HepG2 (cell line): ENCODE data around the gene TOR1B. TPM values are rescaled to one million over a fixed set of nuclear protein-coding genes. Genes with fewer than 3 reads are reported as not detected.

ENCODE experiments used
- ATAC-seq: fragments of 200-7000 bp; cut with Tn5 transposase; 3 replicates; pipeline ENCODE4 v1.9.1; 2020; ENCODE audit warnings: mild to moderate bottlenecking, moderate library complexity
- BruUV-seq: library from RNA; stranded (reverse); fragments of 400-500 nt; replicated peaks from 2 replicates; lab custom pipeline; 2021; lab: Mats Ljungman, UMichigan
- CTCF ChIA-PET: fragments of 300-600 bp; formaldehyde crosslinking; extraction: SDS; loops from one replicate; lab custom pipeline; 2021; ENCODE audit warnings: low total read pairs, inconsistent platforms, low intra/inter-chr PET ratio; lab: Yijun Ruan, JAX
- POLR2A ChIA-PET: fragments of 350-600 bp; sonication (Branson Sonifier 250); formaldehyde crosslinking; loops from one replicate; lab custom pipeline; 2020; ENCODE audit warnings: antibody characterized with exemption, inconsistent platforms; lab: Yijun Ruan, JAX
- DNase-seq: peaks from one replicate; pipeline ENCODE4 v3.0.0-alpha.2; 2015; ENCODE audit warnings: low spot score
- FAIRE-seq: peaks from 3 replicates; lab custom pipeline; 2011; peaks lifted over from hg19 to GRCh38; lab: Jason Lieb, UNC
- H2AFZ ChIP-seq: one replicate; pipeline ENCODE4 v1.6.1; 2011; ENCODE audit warnings: low read length, inconsistent platforms
- H3K27ac ChIP-seq: fragments of 300-600 bp; 3 replicates; pipeline ENCODE4 v1.8.0; 2011; ENCODE audit warnings: mixed run types, mild to moderate bottlenecking, mixed read lengths, low read length, inconsistent platforms; ENCODE audit not compliant: insufficient read depth; ENCODE audit errors: extremely low read length
- H3K27me3 ChIP-seq, 2 experiments: fragments of 200-600 bp in 1 of 2; 2 replicates in 1 of 2; 3 replicates in 1 of 2; pipeline versions ENCODE4 v1.6.0 to v1.8.0; 2011; ENCODE audit warnings: low read length in 2 of 2, mild to moderate bottlenecking in 2 of 2, moderate library complexity in 2 of 2, inconsistent platforms in 1 of 2; ENCODE audit not compliant: insufficient read depth in 2 of 2, control insufficient read depth in 1 of 2
- H3K36me3 ChIP-seq, 2 experiments: fragments of 200-600 bp in 1 of 2; replicated peaks in 1 of 2; 2 replicates in 1 of 2; 3 replicates in 1 of 2; pipeline versions ENCODE4 v1.5.1 to v1.8.0; 2011; ENCODE audit warnings: low read length in 2 of 2, inconsistent platforms in 1 of 2; ENCODE audit not compliant: insufficient read depth in 2 of 2, control insufficient read depth in 1 of 2
- H3K4me1 ChIP-seq: 2 replicates; pipeline ENCODE4 v1.5.1; 2012; ENCODE audit warnings: low read length, inconsistent platforms; ENCODE audit not compliant: insufficient read depth
- H3K4me2 ChIP-seq: 2 replicates; pipeline ENCODE4 v1.6.0; 2011; ENCODE audit warnings: low read depth, low read length, inconsistent platforms
- H3K4me3 ChIP-seq, 3 experiments: fragments of 200-600 bp in 1 of 3; sonication (generic), shearing (Covaris generic) in 1 of 3; replicated peaks in 1 of 3; 2 replicates each; pipeline ENCODE4 v1.5.1; 2011 to 2016; ENCODE audit warnings: low read length in 3 of 3, inconsistent platforms in 2 of 3, low read depth in 2 of 3, mild to moderate bottlenecking in 2 of 3, control low read depth in 1 of 3, mixed read lengths in 1 of 3; ENCODE audit not compliant: insufficient read depth in 1 of 3
- H3K79me2 ChIP-seq: one replicate; pipeline ENCODE4 v1.6.1; 2011; ENCODE audit warnings: low read length, inconsistent platforms; ENCODE audit not compliant: insufficient read depth
- H3K9ac ChIP-seq: 2 replicates; pipeline ENCODE4 v1.6.0; 2011; ENCODE audit warnings: mild to moderate bottlenecking, low read depth, low read length, inconsistent platforms; ENCODE audit not compliant: insufficient read depth
- H3K9me3 ChIP-seq: 2 replicates; pipeline ENCODE4 v1.5.1; 2012; ENCODE audit warnings: mild to moderate bottlenecking, low read length
- H4K20me1 ChIP-seq: 2 replicates; pipeline ENCODE4 v1.6.0; 2011; ENCODE audit warnings: inconsistent platforms, mild to moderate bottlenecking, low read length, moderate library complexity; ENCODE audit not compliant: insufficient read depth
- BCL6 ChIP-seq: IDR thresholded peaks from 2 replicates; pipeline ENCODE4 v1.6.1; 2016; ENCODE audit warnings: missing genetic modification reagents, missing compliant biosample characterization
- HNRNPH1 ChIP-seq: fragments of 200-400 bp; formaldehyde crosslinking; optimal IDR thresholded peaks from 2 replicates; pipeline ENCODE3; 2017; ENCODE audit warnings: mild to moderate bottlenecking, low read depth, low read length
- JUNB ChIP-seq: sonication (generic); formaldehyde crosslinking; IDR thresholded peaks from 2 replicates; pipeline ENCODE4 v1.8.0; 2022; ENCODE audit warnings: missing genetic modification reagents, mild to moderate bottlenecking, borderline replicate concordance
- KLF13 ChIP-seq: sonication (generic); formaldehyde crosslinking; IDR thresholded peaks from 2 replicates; pipeline ENCODE4 v1.4.0; 2020; ENCODE audit warnings: mild to moderate bottlenecking, missing genetic modification reagents
- LCORL ChIP-seq, 2 experiments: fragments of 450-650 bp in 1 of 2; sonication (generic) in 1 of 2; formaldehyde crosslinking in 1 of 2; IDR thresholded peaks; 2 replicates each; pipeline versions ENCODE4 v1.5.0 to v1.6.1; 2017 to 2020; ENCODE audit warnings: antibody characterized with exemption in 1 of 2, missing genetic modification reagents in 1 of 2
- MEIS2 ChIP-seq: sonication (generic); formaldehyde crosslinking; IDR thresholded peaks from 2 replicates; pipeline ENCODE4 v1.9.0; 2021; ENCODE audit warnings: mild to moderate bottlenecking, missing genetic modification reagents
- NR2F6 ChIP-seq, 2 experiments: IDR thresholded peaks; 2 replicates each; pipeline ENCODE4 v1.6.1; 2016; ENCODE audit warnings: antibody characterized with exemption in 1 of 2, mild to moderate bottlenecking in 1 of 2
- PITX1 ChIP-seq: sonication (generic); formaldehyde crosslinking; IDR thresholded peaks from 2 replicates; pipeline ENCODE4 v1.5.1; 2020; ENCODE audit warnings: mild to moderate bottlenecking, missing genetic modification reagents
- SATB2 ChIP-seq: sonication (generic); formaldehyde crosslinking; IDR thresholded peaks from 2 replicates; pipeline ENCODE4 v1.5.0; 2020; ENCODE audit warnings: missing genetic modification reagents
- SKI ChIP-seq: fragments of 450-650 bp; IDR thresholded peaks from one replicate; pipeline ENCODE4 v1.6.1; 2018; ENCODE audit warnings: mild to moderate bottlenecking; ENCODE audit not compliant: partially characterized antibody
- SRY ChIP-seq: sonication (generic); formaldehyde crosslinking; IDR thresholded peaks from 2 replicates; pipeline ENCODE4 v1.8.0; 2022; ENCODE audit warnings: mild to moderate bottlenecking, missing genetic modification reagents
- TSC22D2 ChIP-seq: sonication (generic); formaldehyde crosslinking; IDR thresholded peaks from 2 replicates; pipeline ENCODE4 v1.5.1; 2020; ENCODE audit warnings: missing genetic modification reagents, mild to moderate bottlenecking, borderline replicate concordance
- ZNF331 ChIP-seq: sonication (generic); formaldehyde crosslinking; IDR thresholded peaks from 2 replicates; pipeline ENCODE4 v1.4.0; 2020; ENCODE audit warnings: missing genetic modification reagents
- ZNF430 ChIP-seq: sonication (generic); formaldehyde crosslinking; IDR thresholded peaks from 2 replicates; pipeline ENCODE4 v1.9.0; 2021; ENCODE audit warnings: mild to moderate bottlenecking, missing genetic modification reagents
- ZNF563 ChIP-seq: sonication (generic); formaldehyde crosslinking; IDR thresholded peaks from 2 replicates; pipeline ENCODE4 v1.8.0; 2022; ENCODE audit warnings: mild to moderate bottlenecking, moderate library complexity, missing genetic modification reagents
- ZNF839 ChIP-seq: sonication (generic); formaldehyde crosslinking; IDR thresholded peaks from 2 replicates; pipeline ENCODE4 v1.4.0; 2020; ENCODE audit warnings: missing genetic modification reagents, mild to moderate bottlenecking, borderline replicate concordance
- WGBS: methylation state at CpG from one replicate; pipeline ENCODE4 v1.1.6; 2017; ENCODE audit warnings: low lambda C conversion rate; 5-methylcytosine and 5-hydroxymethylcytosine counted together
- in situ Hi-C: cut with HindIII; loops from 2 replicates; pipeline ENCODE4 v1.10.0; 2017; ENCODE audit warnings: low pct_unique_long_range_greater_than_20kb; ENCODE audit not compliant: extremely low pct_ligation_motif_present
- intact Hi-C: fragments of 100-400 bp; cut with micrococcal nuclease; formaldehyde crosslinking; loops from one replicate; pipeline ENCODE4 v1.10.0; 2022; ENCODE audit not compliant: unreplicated experiment
- polyA plus RNA-seq, 8 experiments: library from polyadenylated mRNA; depleted of rRNA in 3 of 8; stranded (reverse) in 7 of 8; unstranded in 1 of 8; fragments of >200 nt; fragmentation: Illumina TruSeq in 4 of 8; extraction: Trizol in 4 of 8; gene quantifications; 2 replicates each; pipeline versions ENCODE4 v1.2.1 to v1.2.3, GENCODE V29; 2011 to 2016; ENCODE audit warnings: low read depth in 4 of 8, missing spikeins in 1 of 8, mixed read lengths in 1 of 8; ENCODE audit not compliant: insufficient read depth in 1 of 8
- total RNA-seq, 5 experiments: library from RNA; depleted of rRNA; stranded (reverse); fragments of >200 nt; fragmentation: Illumina TruSeq; extraction: Trizol; gene quantifications; 2 replicates each; pipeline ENCODE4 v1.2.3, GENCODE V29; 2016; ENCODE audit warnings: low read depth in 1 of 5
- TF ChIP-seq, protein P1 (sequence below): sonication (generic); formaldehyde crosslinking; IDR thresholded peaks from 2 replicates; pipeline ENCODE4 v1.4.0; 2020; ENCODE audit warnings: mild to moderate bottlenecking, missing genetic modification reagents
- TF ChIP-seq, protein P2 (sequence below): sonication (generic); formaldehyde crosslinking; IDR thresholded peaks from 2 replicates; pipeline ENCODE4 v1.4.0; 2020; ENCODE audit warnings: low read depth, mild to moderate bottlenecking, missing genetic modification reagents
- TF ChIP-seq, protein P3 (sequence below): sonication (generic); formaldehyde crosslinking; IDR thresholded peaks from 2 replicates; pipeline ENCODE4 v1.5.0; 2020; ENCODE audit warnings: mild to moderate bottlenecking, missing genetic modification reagents

TOR1B gene
- total and polyA plus RNA-seq, 2 of the 13 experiments (the other 11 are each of a cell fraction or from before 2014, with no cell fraction given) = 18.1 to 21.3 TPM

DNA sequence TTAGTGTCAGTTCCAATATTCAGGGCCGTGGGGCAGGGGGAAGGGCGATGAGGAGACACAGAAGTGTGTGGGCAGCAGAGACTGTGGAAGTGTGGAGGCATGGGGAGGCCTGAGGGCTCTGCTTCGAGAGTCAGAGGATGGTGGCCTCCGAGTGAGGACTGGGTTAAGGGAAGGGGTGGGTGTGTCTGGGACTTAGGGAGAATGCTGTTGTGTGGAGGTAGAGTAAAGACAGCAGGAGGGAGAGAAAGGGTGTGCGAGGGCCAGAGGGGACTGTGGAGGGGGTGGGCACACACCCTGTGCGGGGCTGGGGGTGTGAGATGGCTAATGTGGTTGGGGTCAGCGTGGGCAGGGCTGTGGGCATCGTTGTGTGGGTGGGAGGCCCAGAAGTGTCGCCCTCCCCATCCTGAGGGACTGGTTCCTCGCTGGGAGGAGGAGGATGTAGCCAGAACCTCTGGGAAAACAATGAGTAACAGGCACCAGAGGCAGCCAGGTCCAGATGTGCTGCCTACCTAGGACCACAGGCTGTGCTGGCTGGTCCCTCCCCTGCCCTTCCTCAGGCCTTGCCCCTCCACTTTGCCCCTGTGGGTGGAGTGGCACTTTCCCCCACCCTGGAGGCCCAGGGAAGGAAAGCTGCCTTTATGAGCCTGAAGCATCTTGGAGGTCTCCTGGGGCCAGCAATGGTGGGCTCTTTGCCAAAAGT lies 36.5 kb downstream of the TOR1B start (continued):
- no peak for TF ChIP-seq ZNF839 (CRISPR knock-in tag)
- TF ChIP-seq TSC22D2 (CRISPR knock-in tag) = no peak
- TF ChIP-seq KLF13 = no peak
- TF ChIP-seq, protein P1, sequence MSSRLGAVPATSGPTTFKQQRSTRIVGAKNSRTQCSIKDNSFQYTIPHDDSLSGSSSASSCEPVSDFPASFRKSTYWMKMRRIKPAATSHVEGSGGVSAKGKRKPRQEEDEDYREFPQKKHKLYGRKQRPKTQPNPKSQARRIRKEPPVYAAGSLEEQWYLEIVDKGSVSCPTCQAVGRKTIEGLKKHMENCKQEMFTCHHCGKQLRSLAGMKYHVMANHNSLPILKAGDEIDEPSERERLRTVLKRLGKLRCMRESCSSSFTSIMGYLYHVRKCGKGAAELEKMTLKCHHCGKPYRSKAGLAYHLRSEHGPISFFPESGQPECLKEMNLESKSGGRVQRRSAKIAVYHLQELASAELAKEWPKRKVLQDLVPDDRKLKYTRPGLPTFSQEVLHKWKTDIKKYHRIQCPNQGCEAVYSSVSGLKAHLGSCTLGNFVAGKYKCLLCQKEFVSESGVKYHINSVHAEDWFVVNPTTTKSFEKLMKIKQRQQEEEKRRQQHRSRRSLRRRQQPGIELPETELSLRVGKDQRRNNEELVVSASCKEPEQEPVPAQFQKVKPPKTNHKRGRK (CRISPR knock-in tag) = no peak
- TF ChIP-seq ZNF331 (CRISPR knock-in tag) = no peak
- TF ChIP-seq NR2F6 (IDR thresholded peaks at IDR 0.05) = no peak
- TF ChIP-seq NR2F6 (CRISPR knock-in tag; IDR thresholded peaks at IDR 0.05) = no peak
- no peak for TF ChIP-seq LCORL (IDR thresholded peaks at IDR 0.05)
- no peak for TF ChIP-seq LCORL (CRISPR knock-in tag; IDR thresholded peaks at IDR 0.05)

DNA sequence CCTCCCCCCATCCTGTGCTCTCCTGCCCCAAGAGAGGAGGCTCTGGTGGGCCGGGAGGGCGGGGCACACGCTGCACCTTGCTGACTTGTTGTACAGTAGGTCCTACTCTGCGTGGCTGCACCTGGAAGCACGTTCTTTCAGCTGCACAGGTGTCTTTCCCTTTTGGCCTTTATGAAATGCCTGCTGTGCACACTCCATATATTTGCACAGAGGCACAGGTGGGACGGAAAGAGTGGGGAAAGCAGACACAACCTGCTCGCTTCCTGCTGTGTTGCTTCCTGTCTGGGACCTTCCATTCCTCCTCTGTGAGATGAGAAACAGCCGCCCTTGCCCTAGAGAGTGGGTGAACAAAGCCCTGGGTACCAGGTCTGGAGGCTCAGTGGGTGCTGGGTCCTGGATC lies 37.0 kb downstream of the TOR1B start:
- ATAC-seq = no peak
- in situ Hi-C loops = no loop called here
- no peak overlapping the region for H3K4me3 ChIP-seq
- FAIRE-seq = no peak
- intact Hi-C loops = no loop called here
- no peaks in the 10 kb centered on the region for H3K27me3 ChIP-seq
- POLR2A ChIA-PET = no interaction called here
- BruUV-seq = no TSS peak
- DNase-seq = no peak
- no peaks in the 10 kb centered on the region for H3K36me3 ChIP-seq
- 76% methylated on average over 8 of the region's 8 CpGs for WGBS
- no peak overlapping the region for H3K27ac ChIP-seq
- CTCF ChIA-PET = no interaction called here
- H3K4me2 ChIP-seq = no peak overlapping the region
- H3K9ac ChIP-seq = no peak overlapping the region
- no peaks in the 10 kb centered on the region for H3K9me3 ChIP-seq
- H3K4me1 ChIP-seq = peaks cover 10% of the 10 kb centered on the region
- no peaks in the 10 kb centered on the region for H3K79me2 ChIP-seq
- no peak overlapping the region for H2AFZ ChIP-seq
- H4K20me1 ChIP-seq = no peaks in the 10 kb centered on the region
- TF ChIP-seq BCL6 = no peak
- TF ChIP-seq MEIS2 (CRISPR knock-in tag) = no peak
- TF ChIP-seq, protein P2, sequence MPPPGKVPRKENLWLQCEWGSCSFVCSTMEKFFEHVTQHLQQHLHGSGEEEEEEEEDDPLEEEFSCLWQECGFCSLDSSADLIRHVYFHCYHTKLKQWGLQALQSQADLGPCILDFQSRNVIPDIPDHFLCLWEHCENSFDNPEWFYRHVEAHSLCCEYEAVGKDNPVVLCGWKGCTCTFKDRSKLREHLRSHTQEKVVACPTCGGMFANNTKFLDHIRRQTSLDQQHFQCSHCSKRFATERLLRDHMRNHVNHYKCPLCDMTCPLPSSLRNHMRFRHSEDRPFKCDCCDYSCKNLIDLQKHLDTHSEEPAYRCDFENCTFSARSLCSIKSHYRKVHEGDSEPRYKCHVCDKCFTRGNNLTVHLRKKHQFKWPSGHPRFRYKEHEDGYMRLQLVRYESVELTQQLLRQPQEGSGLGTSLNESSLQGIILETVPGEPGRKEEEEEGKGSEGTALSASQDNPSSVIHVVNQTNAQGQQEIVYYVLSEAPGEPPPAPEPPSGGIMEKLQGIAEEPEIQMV (CRISPR knock-in tag) = no peak
- TF ChIP-seq JUNB (CRISPR knock-in tag) = no peak
- no peak for TF ChIP-seq SATB2 (CRISPR knock-in tag)
- TF ChIP-seq ZNF430 (CRISPR knock-in tag) = no peak
- TF ChIP-seq, protein P3, sequence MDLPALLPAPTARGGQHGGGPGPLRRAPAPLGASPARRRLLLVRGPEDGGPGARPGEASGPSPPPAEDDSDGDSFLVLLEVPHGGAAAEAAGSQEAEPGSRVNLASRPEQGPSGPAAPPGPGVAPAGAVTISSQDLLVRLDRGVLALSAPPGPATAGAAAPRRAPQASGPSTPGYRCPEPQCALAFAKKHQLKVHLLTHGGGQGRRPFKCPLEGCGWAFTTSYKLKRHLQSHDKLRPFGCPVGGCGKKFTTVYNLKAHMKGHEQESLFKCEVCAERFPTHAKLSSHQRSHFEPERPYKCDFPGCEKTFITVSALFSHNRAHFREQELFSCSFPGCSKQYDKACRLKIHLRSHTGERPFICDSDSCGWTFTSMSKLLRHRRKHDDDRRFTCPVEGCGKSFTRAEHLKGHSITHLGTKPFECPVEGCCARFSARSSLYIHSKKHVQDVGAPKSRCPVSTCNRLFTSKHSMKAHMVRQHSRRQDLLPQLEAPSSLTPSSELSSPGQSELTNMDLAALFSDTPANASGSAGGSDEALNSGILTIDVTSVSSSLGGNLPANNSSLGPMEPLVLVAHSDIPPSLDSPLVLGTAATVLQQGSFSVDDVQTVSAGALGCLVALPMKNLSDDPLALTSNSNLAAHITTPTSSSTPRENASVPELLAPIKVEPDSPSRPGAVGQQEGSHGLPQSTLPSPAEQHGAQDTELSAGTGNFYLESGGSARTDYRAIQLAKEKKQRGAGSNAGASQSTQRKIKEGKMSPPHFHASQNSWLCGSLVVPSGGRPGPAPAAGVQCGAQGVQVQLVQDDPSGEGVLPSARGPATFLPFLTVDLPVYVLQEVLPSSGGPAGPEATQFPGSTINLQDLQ (CRISPR knock-in tag) = no peak
- TF ChIP-seq ZNF563 (CRISPR knock-in tag) = no peak
- TF ChIP-seq HNRNPH1 = no peak
- no peak for TF ChIP-seq PITX1
- TF ChIP-seq SKI = no peak
- no peak for TF ChIP-seq SRY
